ENCODE data around the gene HS3ST5.

- TF ChIP-seq POLR2A (IDR thresholded peaks at IDR 0.05; ENCODE audit: low read depth, low read length) (no peak), POLR2AphosphoS5 (IDR thresholded peaks at IDR 0.05; ENCODE audit: low read depth, low read length) (no peak)
Observed at GRCh38 chr6:114249522-114249921, 93.3 kb downstream of the HS3ST5 start.
